NOMO-1 (cell line): ENCODE data around the gene PYY.
"Not testable (repeated sequence)": the region's sequence is repeated elsewhere in the genome, so short reads cannot be mapped to it uniquely, and the experiment has no call there.

Experiments used
- DNase-seq, 2 experiments: peaks; one replicate each; lab custom pipeline; 2025; ENCODE audit not compliant: unreplicated experiment in 2 of 2; lab: John Stamatoyannopoulos, UW

Gene PYY

DNA sequence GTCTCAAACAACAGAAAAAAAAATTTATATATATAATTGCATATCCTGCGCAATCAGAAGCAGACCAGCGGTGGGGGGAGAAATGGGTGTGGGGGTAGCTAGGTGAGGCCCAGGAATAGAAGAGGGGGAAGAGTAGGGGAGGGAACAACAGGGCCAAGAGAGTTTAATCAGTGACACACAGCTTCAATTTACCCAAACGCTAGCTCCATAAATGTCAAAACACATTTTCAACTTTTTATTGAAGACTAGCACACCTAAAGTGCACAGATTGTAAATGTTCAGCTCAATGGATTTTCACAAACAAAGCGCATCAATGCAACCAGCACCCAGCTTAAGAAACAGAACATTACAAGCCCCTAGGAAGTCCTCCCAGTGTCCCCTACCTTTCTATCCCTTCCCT is 25.9 kb upstream of the PYY start:
- no peak for DNase-seq

- DNase-seq: no peak
These were observed 25.3 kb upstream of the PYY start for GRCh38 chr17:43979011-43979410.

- DNase-seq: no peak
These were observed 24.3 kb upstream of the PYY start for GRCh38 chr17:43978078-43978477.

- DNase-seq: no peak
These were observed 23.5 kb upstream of the PYY start for GRCh38 chr17:43976963-43977837.

- DNase-seq: no peak
These were observed 22.2 kb upstream of the PYY start for GRCh38 chr17:43975898-43976297.

DNA sequence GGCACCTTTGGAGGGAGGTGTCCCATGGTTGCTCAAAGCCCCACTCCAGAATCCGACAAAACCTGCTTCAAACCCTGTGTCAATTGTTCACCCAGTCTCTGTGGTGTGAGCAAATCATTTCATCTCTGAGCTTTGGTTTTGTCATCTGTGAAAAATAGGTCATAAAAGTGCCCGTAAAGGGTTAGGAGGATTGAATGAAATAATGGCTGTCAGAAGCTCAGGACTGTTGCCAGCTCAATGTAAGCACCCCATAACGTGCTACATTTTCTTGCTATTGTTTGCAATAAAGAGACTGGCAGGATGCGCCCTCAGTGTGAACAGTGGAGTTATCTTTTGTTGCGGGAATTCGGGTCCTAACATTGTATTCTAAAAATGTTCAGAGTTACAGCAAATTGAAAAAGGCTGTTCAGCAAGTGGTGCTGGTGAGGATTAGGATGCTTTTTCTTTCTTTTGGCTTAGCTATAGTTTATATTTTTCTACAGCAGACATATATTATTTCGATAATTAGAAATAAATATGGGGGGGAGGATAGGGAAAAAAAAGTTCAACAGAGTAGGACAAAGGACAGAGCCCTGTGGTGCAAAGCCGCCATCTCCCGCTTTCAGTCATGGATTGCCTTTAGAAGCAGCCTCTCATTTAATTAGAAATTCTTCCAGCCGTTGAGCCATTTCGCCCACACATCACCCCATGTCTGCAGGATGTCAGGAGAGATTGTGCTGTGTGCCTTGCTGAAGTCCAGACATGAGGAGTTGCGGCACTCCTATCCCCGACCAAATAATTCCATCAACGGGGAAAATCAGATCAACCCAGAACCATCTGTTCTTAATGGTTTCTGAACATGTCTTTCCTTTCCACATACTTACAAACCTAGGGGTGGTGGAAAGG is 20.9 kb upstream of the PYY start:
- no peak for DNase-seq

DNA sequence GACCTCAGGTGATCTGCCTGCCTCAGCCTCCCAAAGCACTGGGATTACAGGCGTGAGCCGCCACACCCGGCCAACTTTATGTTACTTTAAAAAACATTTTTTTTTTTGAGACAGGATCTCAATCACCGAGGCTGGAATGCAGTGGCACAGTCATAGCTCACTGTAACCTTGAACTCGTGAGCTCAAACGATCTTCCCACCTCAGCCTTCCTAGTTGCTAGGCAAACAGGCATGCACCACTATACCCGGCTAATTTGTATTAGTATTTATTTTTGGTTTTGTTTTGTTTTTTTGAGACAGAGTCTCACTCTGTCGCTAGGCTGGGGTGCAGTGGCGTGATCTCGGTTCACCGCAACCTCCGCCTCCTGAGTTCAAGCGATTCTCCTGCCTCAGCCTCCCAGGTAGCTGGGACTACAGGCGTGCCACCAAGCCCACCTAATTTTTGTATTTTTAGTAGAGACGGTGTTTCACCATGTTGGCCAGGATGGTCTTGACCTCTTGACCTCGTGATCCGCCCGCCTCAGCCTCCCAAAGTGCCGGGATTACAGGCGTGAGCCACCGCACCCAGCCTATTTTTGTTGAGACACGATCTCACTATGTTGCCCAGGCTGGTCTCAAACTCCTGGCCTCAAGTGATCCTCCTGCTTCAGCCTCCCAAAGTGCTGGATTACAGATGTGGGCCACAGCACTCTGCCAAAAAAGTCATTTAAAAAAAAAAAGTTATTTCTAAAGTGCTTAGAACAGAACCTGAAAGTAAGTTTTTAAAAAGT is 18.9 kb upstream of the PYY start:
- not testable (repeated sequence) for DNase-seq

DNA sequence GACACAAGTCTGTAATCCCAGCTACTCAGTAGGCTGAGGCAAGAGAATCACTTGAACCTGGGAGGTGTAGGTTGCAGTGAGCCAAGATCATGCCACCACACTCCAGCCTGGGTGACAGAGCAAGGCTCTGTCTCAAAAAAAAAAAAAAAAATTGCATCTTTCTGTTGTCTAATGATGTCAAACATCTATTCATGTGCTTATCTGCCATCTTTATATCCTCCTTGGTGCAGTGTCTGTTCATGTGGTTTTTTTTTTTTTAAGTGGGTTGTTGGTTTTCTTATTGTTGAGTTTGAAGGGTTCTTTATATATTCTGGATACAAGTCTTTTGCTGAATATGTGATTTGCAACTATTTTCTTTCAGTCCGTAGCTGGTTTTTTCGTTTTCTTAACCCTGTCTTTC is 17.7 kb upstream of the PYY start:
- DNase-seq: not testable (repeated sequence)

- DNase-seq: no peak
These were observed 16.6 kb upstream of the PYY start for GRCh38 chr17:43970366-43970765.

DNA sequence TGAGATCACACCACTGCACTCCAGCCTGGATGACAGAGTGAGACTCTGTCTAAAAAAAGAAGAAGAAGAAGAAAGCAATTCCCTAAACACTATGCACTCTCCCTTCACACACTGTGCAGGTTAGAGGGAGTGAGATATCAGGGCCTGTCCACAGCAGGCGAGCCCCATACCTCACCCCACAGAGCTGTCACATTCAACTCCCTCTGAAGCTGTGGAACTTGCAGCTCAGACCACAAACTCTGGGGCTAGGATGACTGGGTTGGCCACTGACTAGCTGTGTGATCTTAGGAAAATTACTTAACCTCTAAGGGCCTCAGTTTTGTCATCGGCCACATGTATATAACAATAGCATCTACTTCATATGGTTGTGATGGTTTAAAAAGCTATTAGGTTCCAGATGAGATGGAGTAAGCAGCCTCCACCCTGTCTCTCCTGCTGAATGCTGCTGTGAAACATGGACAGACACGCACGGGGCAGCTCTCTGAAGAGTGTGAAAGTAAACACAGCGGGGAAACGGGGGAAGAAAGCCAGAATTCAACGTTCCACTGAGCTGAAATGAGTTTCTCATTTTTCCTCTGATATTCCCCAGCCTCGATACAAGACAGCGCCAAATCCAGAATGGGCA is 13.6 kb upstream of the PYY start:
- no peak for DNase-seq

DNA sequence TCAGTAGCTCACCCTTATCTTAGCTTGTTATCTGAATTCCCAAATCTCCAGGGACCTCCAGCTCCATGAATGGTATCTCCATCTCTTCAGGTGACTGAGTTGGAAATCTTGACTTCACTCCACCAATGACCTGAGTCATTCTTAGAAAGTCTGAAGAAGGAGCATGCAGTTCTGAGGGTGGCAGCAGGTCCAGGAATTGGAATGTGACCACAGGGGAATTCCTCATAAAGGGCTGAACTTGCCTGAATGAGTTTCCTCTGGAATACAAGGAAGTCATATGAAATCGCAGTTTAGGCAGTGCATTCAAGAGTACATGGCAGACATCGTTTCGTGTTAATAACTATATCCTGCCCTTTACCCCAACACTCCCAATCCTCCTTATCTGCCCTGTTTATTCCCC is 12.5 kb upstream of the PYY start:
- no peak for DNase-seq

GRCh38 chr17:43962479-43962878 is 8.7 kb upstream of the PYY start:
- DNase-seq: no peak

- DNase-seq: no peak
These were observed 8.2 kb upstream of the PYY start for GRCh38 chr17:43961954-43962353.

DNA sequence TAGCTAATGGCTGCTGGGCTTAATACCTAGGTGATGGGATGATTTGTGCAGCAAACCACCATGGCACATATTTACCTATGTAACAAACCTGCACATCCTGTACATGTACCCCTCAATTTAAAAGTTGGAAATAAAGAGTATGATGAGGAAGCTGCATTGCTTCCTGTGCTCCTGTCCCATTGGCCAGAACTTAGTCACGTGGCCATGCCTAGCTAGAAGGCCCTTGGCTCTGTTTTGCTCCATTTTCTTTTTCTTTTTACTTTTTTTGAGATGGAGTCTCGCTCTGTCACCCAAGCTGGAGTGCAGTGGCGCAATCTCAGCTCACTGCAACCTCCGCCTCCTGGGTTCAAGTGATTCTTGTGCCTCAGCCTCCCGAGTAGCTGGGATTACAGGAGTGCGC is 7.6 kb upstream of the PYY start:
- DNase-seq: not testable (repeated sequence)

DNA sequence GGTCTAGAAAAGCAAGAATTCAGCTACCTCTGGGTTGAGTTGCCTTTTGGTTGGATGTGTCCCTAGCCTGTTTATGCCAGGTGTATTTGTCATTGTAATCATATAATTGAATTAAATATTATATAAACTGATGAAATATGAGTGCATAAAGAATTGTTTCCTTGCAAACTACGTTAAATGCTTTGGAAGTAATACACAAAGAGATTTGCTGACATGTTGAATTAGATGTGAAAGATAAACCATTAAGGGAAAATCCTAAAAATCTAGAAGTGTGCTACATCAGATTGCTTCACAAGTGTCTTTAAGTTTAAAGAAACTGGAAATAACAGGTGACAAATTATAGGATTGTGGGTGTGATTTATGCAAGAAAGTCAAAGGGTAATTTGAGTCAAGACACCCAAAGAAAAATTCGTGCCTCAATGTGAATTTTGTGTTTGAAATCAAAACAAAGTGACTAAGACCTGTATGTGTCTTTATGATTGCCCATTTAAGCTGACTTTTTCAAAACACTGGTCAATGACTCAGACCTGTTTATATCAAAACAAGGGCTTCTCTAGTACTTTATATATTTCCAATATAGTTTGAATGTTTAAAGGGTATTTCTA is 5.1 kb upstream of the PYY start:
- no peak for DNase-seq

- DNase-seq: no peak
These were observed 2.5 kb upstream of the PYY start for GRCh38 chr17:43956222-43956621.

DNA sequence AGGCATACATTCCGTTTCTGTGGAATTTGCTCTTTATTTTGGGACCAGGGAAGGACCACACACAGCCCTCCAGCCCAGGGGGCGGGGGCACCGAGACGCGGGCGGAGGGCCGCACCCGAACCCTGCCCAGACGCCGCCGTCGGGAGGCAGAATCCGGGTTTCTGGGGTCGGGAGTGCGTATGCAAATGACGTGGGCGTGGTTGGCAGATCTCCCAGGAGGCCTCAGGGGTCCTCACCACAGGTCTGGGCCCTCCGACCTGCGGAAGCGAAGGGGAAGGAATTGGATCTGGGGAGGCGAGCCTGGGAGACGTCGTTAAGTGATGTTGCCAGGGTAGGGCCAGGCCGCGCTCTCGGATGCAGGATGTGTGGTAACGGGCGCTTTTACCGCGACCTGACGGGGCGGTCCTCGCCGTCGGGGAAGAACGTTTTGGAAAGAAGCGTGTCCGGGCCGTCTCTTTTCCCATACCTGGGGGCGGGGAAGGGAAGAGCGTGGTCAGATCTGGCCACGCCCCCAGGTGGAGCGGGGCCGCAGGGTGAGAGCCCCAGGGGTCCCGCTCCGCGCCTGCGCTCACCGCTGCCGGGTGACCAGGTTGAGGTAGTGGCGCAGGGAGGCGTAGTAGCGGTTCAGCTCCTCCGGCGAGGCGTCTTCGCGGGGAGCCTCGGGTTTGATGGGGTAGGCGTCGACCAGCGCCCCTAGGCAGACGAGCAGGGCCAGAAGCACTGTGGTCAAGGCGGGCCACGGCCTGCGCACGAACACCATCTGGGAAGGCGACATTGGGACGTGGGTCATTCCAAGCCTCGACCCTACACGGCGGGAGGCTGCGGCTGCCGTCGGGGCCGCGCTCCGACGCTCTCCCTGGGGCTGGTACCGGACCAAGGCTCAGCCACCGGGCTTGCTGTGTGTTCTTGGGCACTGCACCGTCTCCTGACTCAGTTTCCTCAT is 745 bp downstream of the PYY start:
- DNase-seq: no peak

- no peak for DNase-seq
These were observed 1.4 kb downstream of the PYY start for GRCh38 chr17:43952351-43952723.

- DNase-seq: no peak
These were observed 2.0 kb downstream of the PYY start for GRCh38 chr17:43951750-43952149.
